HepG2 (cell line): Measurements from ENCODE around the gene UNC5CL. TPM values are rescaled to one million over a fixed set of nuclear protein-coding genes. Genes with fewer than 3 reads are reported as not detected.

Experiments used
- ATAC-seq: fragments of 200-7000 bp; cut with Tn5 transposase; 3 replicates; pipeline ENCODE4 v1.9.1; 2020; ENCODE audit warnings: mild to moderate bottlenecking, moderate library complexity
- BruUV-seq: library from RNA; stranded (reverse); fragments of 400-500 nt; replicated peaks from 2 replicates; lab custom pipeline; 2021; lab: Mats Ljungman, UMichigan
- CTCF ChIA-PET: fragments of 300-600 bp; formaldehyde crosslinking; extraction: SDS; loops from one replicate; lab custom pipeline; 2021; ENCODE audit warnings: low total read pairs, inconsistent platforms, low intra/inter-chr PET ratio; lab: Yijun Ruan, JAX
- POLR2A ChIA-PET: fragments of 350-600 bp; sonication (Branson Sonifier 250); formaldehyde crosslinking; loops from one replicate; lab custom pipeline; 2020; ENCODE audit warnings: antibody characterized with exemption, inconsistent platforms; lab: Yijun Ruan, JAX
- DNase-seq: peaks from one replicate; pipeline ENCODE4 v3.0.0-alpha.2; 2015; ENCODE audit warnings: low spot score
- FAIRE-seq: peaks from 3 replicates; lab custom pipeline; 2011; peaks lifted over from hg19 to GRCh38; lab: Jason Lieb, UNC
- H2AFZ ChIP-seq: one replicate; pipeline ENCODE4 v1.6.1; 2011; ENCODE audit warnings: low read length, inconsistent platforms
- H3K27ac ChIP-seq: fragments of 300-600 bp; 3 replicates; pipeline ENCODE4 v1.8.0; 2011; ENCODE audit warnings: mixed run types, mild to moderate bottlenecking, mixed read lengths, low read length, inconsistent platforms; ENCODE audit not compliant: insufficient read depth; ENCODE audit errors: extremely low read length
- H3K27me3 ChIP-seq, 2 experiments: fragments of 200-600 bp in 1 of 2; 2 replicates in 1 of 2; 3 replicates in 1 of 2; pipeline versions ENCODE4 v1.6.0 to v1.8.0; 2011; ENCODE audit warnings: low read length in 2 of 2, mild to moderate bottlenecking in 2 of 2, moderate library complexity in 2 of 2, inconsistent platforms in 1 of 2; ENCODE audit not compliant: insufficient read depth in 2 of 2, control insufficient read depth in 1 of 2
- H3K36me3 ChIP-seq, 2 experiments: fragments of 200-600 bp in 1 of 2; replicated peaks in 1 of 2; 2 replicates in 1 of 2; 3 replicates in 1 of 2; pipeline versions ENCODE4 v1.5.1 to v1.8.0; 2011; ENCODE audit warnings: low read length in 2 of 2, inconsistent platforms in 1 of 2; ENCODE audit not compliant: insufficient read depth in 2 of 2, control insufficient read depth in 1 of 2
- H3K4me1 ChIP-seq: 2 replicates; pipeline ENCODE4 v1.5.1; 2012; ENCODE audit warnings: low read length, inconsistent platforms; ENCODE audit not compliant: insufficient read depth
- H3K4me2 ChIP-seq: 2 replicates; pipeline ENCODE4 v1.6.0; 2011; ENCODE audit warnings: low read depth, low read length, inconsistent platforms
- H3K4me3 ChIP-seq, 3 experiments: fragments of 200-600 bp in 1 of 3; sonication (generic), shearing (Covaris generic) in 1 of 3; replicated peaks in 1 of 3; 2 replicates each; pipeline ENCODE4 v1.5.1; 2011 to 2016; ENCODE audit warnings: low read length in 3 of 3, inconsistent platforms in 2 of 3, low read depth in 2 of 3, mild to moderate bottlenecking in 2 of 3, control low read depth in 1 of 3, mixed read lengths in 1 of 3; ENCODE audit not compliant: insufficient read depth in 1 of 3
- H3K79me2 ChIP-seq: one replicate; pipeline ENCODE4 v1.6.1; 2011; ENCODE audit warnings: low read length, inconsistent platforms; ENCODE audit not compliant: insufficient read depth
- H3K9ac ChIP-seq: 2 replicates; pipeline ENCODE4 v1.6.0; 2011; ENCODE audit warnings: mild to moderate bottlenecking, low read depth, low read length, inconsistent platforms; ENCODE audit not compliant: insufficient read depth
- H3K9me3 ChIP-seq: 2 replicates; pipeline ENCODE4 v1.5.1; 2012; ENCODE audit warnings: mild to moderate bottlenecking, low read length
- H4K20me1 ChIP-seq: 2 replicates; pipeline ENCODE4 v1.6.0; 2011; ENCODE audit warnings: inconsistent platforms, mild to moderate bottlenecking, low read length, moderate library complexity; ENCODE audit not compliant: insufficient read depth
- AGO2 ChIP-seq: fragments of 200-400 bp; formaldehyde crosslinking; optimal IDR thresholded peaks from 2 replicates; pipeline ENCODE3; 2017; ENCODE audit warnings: mild to moderate bottlenecking, low read depth, low read length, moderate library complexity
- GTF3A ChIP-seq: sonication (generic); formaldehyde crosslinking; conservative IDR thresholded peaks from 2 replicates; pipeline ENCODE4 v1.4.0; 2020; ENCODE audit warnings: mild to moderate bottlenecking, missing genetic modification reagents
- MED1 ChIP-seq: sonication (generic); formaldehyde crosslinking; IDR thresholded peaks from 2 replicates; pipeline ENCODE4 v1.4.0; 2020; ENCODE audit warnings: missing genetic modification reagents
- NAIF1 ChIP-seq: sonication (generic); formaldehyde crosslinking; IDR thresholded peaks from 2 replicates; pipeline ENCODE4 v1.5.0; 2020; ENCODE audit warnings: mild to moderate bottlenecking, missing genetic modification reagents, borderline replicate concordance
- PRDM10 ChIP-seq: sonication (generic); formaldehyde crosslinking; IDR thresholded peaks from 2 replicates; pipeline ENCODE4 v1.4.0; 2020; ENCODE audit warnings: low read depth, missing genetic modification reagents
- RFX5 ChIP-seq: IDR thresholded peaks from 2 replicates; pipeline ENCODE4 v1.6.1; 2011; ENCODE audit warnings: low read depth, low read length, improper control_type of control experiment
- ZBTB2 ChIP-seq: sonication (generic); formaldehyde crosslinking; IDR thresholded peaks from 2 replicates; pipeline ENCODE4 v1.8.0; 2022; ENCODE audit warnings: low read depth, missing genetic modification reagents
- ZNF180 ChIP-seq: sonication (generic); formaldehyde crosslinking; IDR thresholded peaks from 2 replicates; pipeline ENCODE4 v1.4.0; 2020; ENCODE audit warnings: low read depth, missing genetic modification reagents, borderline replicate concordance
- ZNF687 ChIP-seq: sonication (generic); formaldehyde crosslinking; IDR thresholded peaks from 2 replicates; pipeline ENCODE4 v1.5.1; 2020; ENCODE audit warnings: mild to moderate bottlenecking, missing genetic modification reagents, moderate library complexity
- WGBS: methylation state at CpG from one replicate; pipeline ENCODE4 v1.1.6; 2017; ENCODE audit warnings: low lambda C conversion rate; 5-methylcytosine and 5-hydroxymethylcytosine counted together
- in situ Hi-C: cut with HindIII; loops from 2 replicates; pipeline ENCODE4 v1.10.0; 2017; ENCODE audit warnings: low pct_unique_long_range_greater_than_20kb; ENCODE audit not compliant: extremely low pct_ligation_motif_present
- intact Hi-C: fragments of 100-400 bp; cut with micrococcal nuclease; formaldehyde crosslinking; loops from one replicate; pipeline ENCODE4 v1.10.0; 2022; ENCODE audit not compliant: unreplicated experiment
- polyA plus RNA-seq, 8 experiments: library from polyadenylated mRNA; depleted of rRNA in 3 of 8; stranded (reverse) in 7 of 8; unstranded in 1 of 8; fragments of >200 nt; fragmentation: Illumina TruSeq in 4 of 8; extraction: Trizol in 4 of 8; gene quantifications; 2 replicates each; pipeline versions ENCODE4 v1.2.1 to v1.2.3, GENCODE V29; 2011 to 2016; ENCODE audit warnings: low read depth in 4 of 8, missing spikeins in 1 of 8, mixed read lengths in 1 of 8; ENCODE audit not compliant: insufficient read depth in 1 of 8
- total RNA-seq, 5 experiments: library from RNA; depleted of rRNA; stranded (reverse); fragments of >200 nt; fragmentation: Illumina TruSeq; extraction: Trizol; gene quantifications; 2 replicates each; pipeline ENCODE4 v1.2.3, GENCODE V29; 2016; ENCODE audit warnings: low read depth in 1 of 5

The UNC5CL gene
- total and polyA plus RNA-seq, 2 of the 13 experiments (the other 11 are each of a cell fraction or from before 2014, with no cell fraction given) = 2.4 to 2.5 TPM

GRCh38 chr6:41054511-41054910, 15.5 kb upstream of the UNC5CL start (continued):
- TF ChIP-seq PRDM10 (no peak), NAIF1 (CRISPR knock-in tag) (no peak), ZNF180 (no peak), GTF3A (CRISPR knock-in tag) (no peak), ZBTB2 (CRISPR knock-in tag) (no peak), MED1 (CRISPR knock-in tag) (no peak)

GRCh38 chr6:41053041-41053440, 14.0 kb upstream of the UNC5CL start, which contains the start of gene APOBEC2:
Gene APOBEC2 (plus strand): TSS chr6:41053202. CDS start chr6:41053348, 146 bp downstream.
- H4K20me1 ChIP-seq = no peaks in the 10 kb centered on the region
- H3K9ac ChIP-seq = no peak within 1 kb of the TSS
- H3K27ac ChIP-seq = no peak within 1 kb of the TSS
- H3K9me3 ChIP-seq = no peaks in the 10 kb centered on the region
- H3K79me2 ChIP-seq = no peaks in the 10 kb centered on the region
- no peak for FAIRE-seq
- H3K4me2 ChIP-seq = no peak within 1 kb of the TSS
- H3K27me3 ChIP-seq = no peaks in the 10 kb centered on the region
- H3K4me1 ChIP-seq = peaks cover 66% of the 10 kb centered on the region
- peak; percentile 18; the same call in 1 of the 2 replicates for TF ChIP-seq ZNF687 (CRISPR knock-in tag)
- TF ChIP-seq AGO2 = peak; percentile 37
- TF ChIP-seq RFX5 = no peak
- TF ChIP-seq, all 625 proteins: peak for 2
- WGBS = 79% methylated on average over 4 of the region's 5 CpGs
- intact Hi-C loops = no loop called here
- H3K36me3 ChIP-seq = peaks cover 0 to 4% of the 10 kb centered on the region in 2 experiments; a peak in 2 of 5 replicates
- H3K4me3 ChIP-seq = no peak within 1 kb of the TSS
- in situ Hi-C loops = loop anchor here (10.0 kb wide), 1 partner anchor 532 kb away; no protein-coding TSS in a partner anchor
- ATAC-seq (no peak), DNase-seq (no peak)
- CTCF ChIA-PET = no interaction called here
- POLR2A ChIA-PET = interaction anchor here (3.7 to 5.2 kb wide), 2 partner anchors 10 to 12 kb away, joined by 20 to 59 read pairs; partner anchors contain the start of genes TSPO2 and UNC5CL
- H2AFZ ChIP-seq = no peak within 1 kb of the TSS
- no TSS peak for BruUV-seq
